Hepatocyte (in vitro differentiated cells): Measurements from ENCODE around the gene PTPRK.
A peak's percentile ranks its signal among the peaks of the same experiment; 100 is the strongest.

Experiments
- CTCF ChIP-seq: fragments of 200-600 bp; sonication (generic); IDR thresholded peaks from 2 replicates; pipeline ENCODE4 v1.5.1; 2016; ENCODE audit warnings: antibody characterized with exemption, mild to moderate bottlenecking; ENCODE audit not compliant: poor library complexity
- EZH2 ChIP-seq: fragments of 200-600 bp; sonication (generic); IDR thresholded peaks from 2 replicates; pipeline ENCODE4 v1.6.1; 2016; ENCODE audit warnings: antibody characterized with exemption, mild to moderate bottlenecking, borderline replicate concordance
- EZH2phosphoT487 ChIP-seq: fragments of 200-600 bp; sonication (generic); IDR thresholded peaks from one replicate; pipeline ENCODE4 v1.6.1; 2018; ENCODE audit warnings: antibody characterized with exemption, mild to moderate bottlenecking, low read depth, moderate library complexity; ENCODE audit not compliant: unreplicated experiment, severe bottlenecking

GRCh38 chr6:128516514-128516898 is 3.9 kb downstream of the PTPRK start:
- TF ChIP-seq CTCF (peak; percentile 42), EZH2 (no peak), EZH2phosphoT487 (no peak)
